ENCODE data around the gene DGKI. TPM values are rescaled to one million over a fixed set of nuclear protein-coding genes. Genes with fewer than 3 reads are reported as not detected.

Gene DGKI
- total RNA-seq, 2 experiments from 2014 or later: 0.46 TPM; not detected in 1

- ChIA-PET POLR2A (interaction anchor here (0.8 to 1.2 kb wide), 3 partner anchors 30 to 31 kb away, joined by 3 read pairs; no protein-coding TSS in a partner anchor), CTCF (ENCODE audit: unreplicated experiment) (no interaction called here)
- Histone ChIP-seq H3K9me2 (ENCODE audit: insufficient read depth, low read length) (no peaks in the 10 kb centered on the region), H3K4me1 (ENCODE audit: insufficient read depth, low read length, poor library complexity, severe bottlenecking) (no peaks in the 10 kb centered on the region), H3K79me2 (ENCODE audit: insufficient read depth, low read depth, low read length) (no peaks in the 10 kb centered on the region), H3K27ac (ENCODE audit: low read depth, low read length, poor library complexity, severe bottlenecking) (no peak overlapping the region), H3K4me3 (ENCODE audit: low read depth, low read length, poor library complexity, severe bottlenecking) (no peak overlapping the region), H4K20me1 (ENCODE audit: insufficient read depth, low read length) (no peaks in the 10 kb centered on the region), H3K4me2 (ENCODE audit: low read length) (no peak overlapping the region), H2AFZ (ENCODE audit: low read length) (no peak overlapping the region), H3K36me3 (ENCODE audit: insufficient read depth, low read length) (peaks cover 9% of the 10 kb centered on the region; the same call in 1 of the 2 replicates), H3K9me3 (ENCODE audit: low read length) (peaks cover 9% of the 10 kb centered on the region; the same call in 1 of the 2 replicates)
- TF ChIP-seq CTCF (conservative IDR thresholded peaks at IDR 0.05; ENCODE audit: low read length) (no peak), EZH2phosphoT487 (IDR thresholded peaks at IDR 0.05; ENCODE audit: borderline replicate concordance, low read depth, low read length) (no peak)
- no peak for DNase-seq (ENCODE audit: low spot score)
- intact Hi-C loops (cut with micrococcal nuclease; ENCODE audit: unreplicated experiment): no loop called here
- BruUV-seq (replicated peaks): no TSS peak
These were observed 15.6 kb upstream of the DGKI start for GRCh38 chr7:137862358-137862757.

- POLR2A ChIA-PET: no interaction called here
- Histone ChIP-seq H3K27ac (ENCODE audit: low read depth, low read length, poor library complexity, severe bottlenecking) (no peak overlapping the region), H3K9me2 (ENCODE audit: insufficient read depth, low read length) (no peaks in the 10 kb centered on the region), H3K4me2 (ENCODE audit: low read length) (no peak overlapping the region), H2AFZ (ENCODE audit: low read length) (no peak overlapping the region), H4K20me1 (ENCODE audit: insufficient read depth, low read length) (no peaks in the 10 kb centered on the region), H3K9me3 (ENCODE audit: low read length) (no peaks in the 10 kb centered on the region; the same call in 1 of the 2 replicates), H3K4me1 (ENCODE audit: insufficient read depth, low read length, poor library complexity, severe bottlenecking) (no peaks in the 10 kb centered on the region), H3K79me2 (ENCODE audit: insufficient read depth, low read depth, low read length) (no peaks in the 10 kb centered on the region), H3K36me3 (ENCODE audit: insufficient read depth, low read length) (peaks cover 5% of the 10 kb centered on the region; the same call in 1 of the 2 replicates), H3K4me3 (ENCODE audit: low read depth, low read length, poor library complexity, severe bottlenecking) (no peak overlapping the region)
- no peak for DNase-seq (ENCODE audit: low spot score)
- CTCF ChIA-PET (ENCODE audit: unreplicated experiment): no interaction called here
- no peak for TF ChIP-seq EZH2phosphoT487 (IDR thresholded peaks at IDR 0.05; ENCODE audit: borderline replicate concordance, low read depth, low read length)
- no peak for TF ChIP-seq CTCF (conservative IDR thresholded peaks at IDR 0.05; ENCODE audit: low read length)
- no TSS peak for BruUV-seq (replicated peaks)
- intact Hi-C loops (cut with micrococcal nuclease; ENCODE audit: unreplicated experiment): no loop called here
These were observed 13.8 kb upstream of the DGKI start for GRCh38 chr7:137860542-137860941.

- Histone ChIP-seq H3K9me3 (ENCODE audit: low read length) (no peaks in the 10 kb centered on the region), H4K20me1 (ENCODE audit: insufficient read depth, low read length) (no peaks in the 10 kb centered on the region), H2AFZ (ENCODE audit: low read length) (no peak overlapping the region), H3K79me2 (ENCODE audit: insufficient read depth, low read depth, low read length) (no peaks in the 10 kb centered on the region), H3K4me2 (ENCODE audit: low read length) (no peak overlapping the region), H3K4me1 (ENCODE audit: insufficient read depth, low read length, poor library complexity, severe bottlenecking) (no peaks in the 10 kb centered on the region), H3K27ac (ENCODE audit: low read depth, low read length, poor library complexity, severe bottlenecking) (no peak overlapping the region), H3K36me3 (ENCODE audit: insufficient read depth, low read length) (no peaks in the 10 kb centered on the region), H3K4me3 (ENCODE audit: low read depth, low read length, poor library complexity, severe bottlenecking) (no peak overlapping the region), H3K9me2 (ENCODE audit: insufficient read depth, low read length) (no peaks in the 10 kb centered on the region)
- no peak for TF ChIP-seq CTCF (conservative IDR thresholded peaks at IDR 0.05; ENCODE audit: low read length)
- TF ChIP-seq EZH2phosphoT487 (IDR thresholded peaks at IDR 0.05; ENCODE audit: borderline replicate concordance, low read depth, low read length): no peak
- BruUV-seq (replicated peaks): no TSS peak
- intact Hi-C loops (cut with micrococcal nuclease; ENCODE audit: unreplicated experiment): no loop called here
- no peak for DNase-seq (ENCODE audit: low spot score)
- CTCF ChIA-PET (ENCODE audit: unreplicated experiment): no interaction called here
- POLR2A ChIA-PET: interaction anchor here (0.6 to 1.0 kb wide), 4 partner anchors 14 to 1315 kb away, joined by 3 to 5 read pairs (median 3); no protein-coding TSS in a partner anchor
These were observed 6.3 kb upstream of the DGKI start for GRCh38 chr7:137853053-137853452.
